Astrocyte (in vitro differentiated cells and primary cell): ENCODE data around the gene THOP1. TPM values are rescaled to one million over a fixed set of nuclear protein-coding genes. Genes with fewer than 3 reads are reported as not detected.

Experiments used
- DNase-seq: peaks from one replicate; pipeline ENCODE4 v3.0.0-alpha.2; 2010; ENCODE audit warnings: low read depth
- FAIRE-seq: peaks from 2 replicates; lab custom pipeline; 2011; peaks lifted over from hg19 to GRCh38; lab: Jason Lieb, UNC
- H2AFZ ChIP-seq: 2 replicates; pipeline ENCODE4 v1.6.0; 2012; ENCODE audit warnings: low read depth, low read length, inconsistent platforms
- H3K27ac ChIP-seq: 2 replicates; pipeline ENCODE4 v1.5.1; 2011; ENCODE audit warnings: low read depth, low read length, inconsistent platforms
- H3K27me3 ChIP-seq: 2 replicates; pipeline ENCODE4 v1.6.0; 2011; ENCODE audit warnings: low read length, inconsistent platforms; ENCODE audit not compliant: insufficient read depth
- H3K36me3 ChIP-seq: 2 replicates; pipeline ENCODE4 v1.5.1; 2011; ENCODE audit warnings: low read length, inconsistent platforms; ENCODE audit not compliant: insufficient read depth
- H3K4me1 ChIP-seq: 2 replicates; pipeline ENCODE4 v1.5.1; 2011; ENCODE audit warnings: low read length, inconsistent platforms; ENCODE audit not compliant: insufficient read depth
- H3K4me2 ChIP-seq: 2 replicates; pipeline ENCODE4 v1.6.0; 2012; ENCODE audit warnings: low read length, inconsistent platforms
- H3K4me3 ChIP-seq: 2 replicates; pipeline ENCODE4 v1.5.1; 2011; ENCODE audit warnings: low read depth, mild to moderate bottlenecking, low read length, inconsistent platforms; ENCODE audit not compliant: insufficient read depth
- H3K79me2 ChIP-seq: 2 replicates; pipeline ENCODE4 v1.6.0; 2012; ENCODE audit warnings: mild to moderate bottlenecking, low read length, inconsistent platforms; ENCODE audit not compliant: insufficient read depth
- H3K9ac ChIP-seq: 2 replicates; pipeline ENCODE4 v1.6.0; 2012; ENCODE audit warnings: mild to moderate bottlenecking, low read length, inconsistent platforms
- H3K9me3 ChIP-seq: 2 replicates; pipeline ENCODE4 v1.5.1; 2012; ENCODE audit warnings: low read depth, mild to moderate bottlenecking, low read length, inconsistent platforms; ENCODE audit not compliant: insufficient read depth
- H4K20me1 ChIP-seq: 2 replicates; pipeline ENCODE4 v1.6.0; 2012; ENCODE audit warnings: low read length, inconsistent platforms; ENCODE audit not compliant: insufficient read depth
- H3K27ac Mint-ChIP-seq: one replicate; pipeline ENCODE4 v1.8.0; 2021; ENCODE audit warnings: mild to moderate bottlenecking, mixed read lengths; ENCODE audit not compliant: unreplicated experiment
- H3K27me3 Mint-ChIP-seq: one replicate; pipeline ENCODE4 v1.8.0; 2021; ENCODE audit warnings: low read depth, mixed read lengths; ENCODE audit not compliant: unreplicated experiment
- H3K36me3 Mint-ChIP-seq: one replicate; pipeline ENCODE4 v1.8.0; 2021; ENCODE audit warnings: low read depth, mixed read lengths; ENCODE audit not compliant: unreplicated experiment
- H3K4me1 Mint-ChIP-seq: one replicate; pipeline ENCODE4 v1.8.0; 2021; ENCODE audit warnings: low read depth, mixed read lengths; ENCODE audit not compliant: unreplicated experiment
- H3K4me3 Mint-ChIP-seq: one replicate; pipeline ENCODE4 v1.8.0; 2021; ENCODE audit warnings: mild to moderate bottlenecking, moderate library complexity, mixed read lengths; ENCODE audit not compliant: unreplicated experiment
- H3K9me3 Mint-ChIP-seq: one replicate; pipeline ENCODE4 v1.8.0; 2021; ENCODE audit warnings: mild to moderate bottlenecking, mixed read lengths; ENCODE audit not compliant: unreplicated experiment
- EZH2 ChIP-seq: IDR thresholded peaks from 2 replicates; pipeline ENCODE4 v1.6.1; 2012; ENCODE audit warnings: mild to moderate bottlenecking, low read length, inconsistent platforms; ENCODE audit not compliant: insufficient read depth
- total RNA-seq: library from RNA; stranded (reverse); gene quantifications from 2 replicates; pipeline ENCODE4 v1.2.1, GENCODE V29; 2021
- TF ChIP-seq, protein P1 (sequence below): IDR thresholded peaks from 2 replicates; pipeline ENCODE4 v1.5.1; 2011; ENCODE audit warnings: low read depth, mild to moderate bottlenecking, inconsistent platforms, low read length, moderate library complexity; ENCODE audit not compliant: insufficient read depth

The THOP1 gene
- total RNA-seq, 1 donor from 2014 or later, result 73.4 TPM

DNA sequence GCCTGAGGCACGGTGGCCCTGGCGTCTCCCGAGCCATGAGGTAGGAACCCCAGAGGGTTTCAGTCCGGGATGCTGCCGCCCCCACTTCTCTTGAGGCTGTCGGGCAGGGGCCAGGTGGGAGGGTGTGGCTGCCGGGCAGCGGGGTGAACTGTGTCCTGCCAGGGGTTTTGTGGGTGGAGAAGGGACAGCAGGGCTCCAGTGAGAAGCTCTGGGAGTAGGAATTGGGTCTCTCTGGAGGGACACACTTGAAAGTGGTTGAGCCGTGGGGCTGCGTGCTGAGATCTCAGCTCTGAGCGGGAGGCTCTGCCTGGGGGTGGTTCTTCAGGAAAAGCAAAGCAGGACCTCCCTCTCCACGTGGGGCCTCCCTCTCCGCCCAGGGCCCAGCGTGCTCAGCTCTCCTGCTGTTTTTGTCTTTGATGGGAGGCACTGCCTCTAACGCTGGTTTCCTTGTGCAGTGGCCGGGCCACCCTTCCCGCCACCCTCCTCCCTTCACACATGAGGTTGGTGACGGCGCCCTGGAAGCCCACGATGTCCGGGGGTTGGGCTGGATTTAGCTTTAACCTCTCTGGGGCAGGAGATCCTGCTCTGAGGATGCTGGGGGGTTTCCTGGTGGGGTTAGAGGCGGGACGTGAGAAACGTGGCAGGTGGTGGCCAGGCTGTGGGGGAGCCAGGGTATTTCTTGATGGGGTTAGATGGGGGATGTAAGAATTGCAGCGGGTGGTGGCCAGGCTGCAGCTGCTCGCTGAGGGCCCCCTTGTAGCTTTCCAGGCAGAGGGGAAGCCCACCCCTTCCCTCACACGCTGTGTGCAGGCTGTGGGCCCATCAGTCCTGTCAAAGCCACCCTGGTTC lies 19.1 kb downstream of the THOP1 start:
- DNase-seq (no peak), FAIRE-seq (no peak)
- Histone ChIP-seq H4K20me1 (no peaks in the 10 kb centered on the region), H3K4me2 (no peak overlapping the region), H3K36me3 (peaks cover 4% of the 10 kb centered on the region), H3K4me3 (no peak overlapping the region), H2AFZ (no peak overlapping the region), H3K9ac (no peak overlapping the region), H3K27me3 (no peaks in the 10 kb centered on the region), H3K4me1 (no peaks in the 10 kb centered on the region), H3K9me3 (no peaks in the 10 kb centered on the region), H3K79me2 (no peaks in the 10 kb centered on the region), H3K27ac (no peak overlapping the region)
- no peaks in the 10 kb centered on the region for H3K4me1 Mint-ChIP-seq
- no peaks in the 10 kb centered on the region for H3K9me3 Mint-ChIP-seq
- TF ChIP-seq, protein P1, sequence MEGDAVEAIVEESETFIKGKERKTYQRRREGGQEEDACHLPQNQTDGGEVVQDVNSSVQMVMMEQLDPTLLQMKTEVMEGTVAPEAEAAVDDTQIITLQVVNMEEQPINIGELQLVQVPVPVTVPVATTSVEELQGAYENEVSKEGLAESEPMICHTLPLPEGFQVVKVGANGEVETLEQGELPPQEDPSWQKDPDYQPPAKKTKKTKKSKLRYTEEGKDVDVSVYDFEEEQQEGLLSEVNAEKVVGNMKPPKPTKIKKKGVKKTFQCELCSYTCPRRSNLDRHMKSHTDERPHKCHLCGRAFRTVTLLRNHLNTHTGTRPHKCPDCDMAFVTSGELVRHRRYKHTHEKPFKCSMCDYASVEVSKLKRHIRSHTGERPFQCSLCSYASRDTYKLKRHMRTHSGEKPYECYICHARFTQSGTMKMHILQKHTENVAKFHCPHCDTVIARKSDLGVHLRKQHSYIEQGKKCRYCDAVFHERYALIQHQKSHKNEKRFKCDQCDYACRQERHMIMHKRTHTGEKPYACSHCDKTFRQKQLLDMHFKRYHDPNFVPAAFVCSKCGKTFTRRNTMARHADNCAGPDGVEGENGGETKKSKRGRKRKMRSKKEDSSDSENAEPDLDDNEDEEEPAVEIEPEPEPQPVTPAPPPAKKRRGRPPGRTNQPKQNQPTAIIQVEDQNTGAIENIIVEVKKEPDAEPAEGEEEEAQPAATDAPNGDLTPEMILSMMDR, result no peak
- no peak for TF ChIP-seq EZH2
- H3K27ac Mint-ChIP-seq, result no peak overlapping the region
- no peaks in the 10 kb centered on the region for H3K27me3 Mint-ChIP-seq
- no peak overlapping the region for H3K4me3 Mint-ChIP-seq
- peaks cover 13% of the 10 kb centered on the region for H3K36me3 Mint-ChIP-seq

DNA sequence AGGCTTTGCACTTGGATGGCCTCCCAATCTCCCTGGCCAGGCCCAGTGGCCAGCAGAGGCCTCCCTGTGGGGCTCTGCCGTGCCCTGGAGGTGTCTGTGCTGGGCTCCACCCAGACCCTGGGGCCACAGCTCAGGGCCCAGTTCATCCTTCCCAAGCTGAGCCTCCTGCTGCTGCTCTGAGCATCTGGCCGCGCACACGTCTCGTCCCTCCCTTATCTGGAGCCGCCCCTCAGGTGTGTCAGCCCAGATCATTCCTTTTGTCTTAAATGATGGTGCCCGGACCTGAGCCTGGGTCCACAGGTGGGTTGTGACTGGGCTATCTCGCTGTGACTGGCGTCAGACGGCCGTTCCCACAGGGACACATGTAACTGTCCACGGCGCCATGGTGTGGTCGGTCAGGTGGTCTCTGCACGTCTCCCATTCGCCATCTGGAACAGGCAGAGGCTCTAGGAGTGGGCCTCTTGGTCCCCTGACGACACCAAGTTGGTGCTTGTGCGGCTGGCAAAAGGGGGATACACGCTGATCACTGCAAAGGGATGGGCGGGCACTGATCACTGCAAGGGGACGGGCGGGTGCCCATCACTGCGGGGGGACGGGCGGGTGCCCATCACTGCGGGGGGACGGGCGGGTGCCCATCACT lies 20.1 kb downstream of the THOP1 start:
- Histone ChIP-seq H3K4me2 (no peak overlapping the region), H4K20me1 (no peaks in the 10 kb centered on the region), H3K27ac (no peak overlapping the region), H3K27me3 (no peaks in the 10 kb centered on the region), H3K4me1 (no peaks in the 10 kb centered on the region), H3K4me3 (no peak overlapping the region), H3K9ac (no peak overlapping the region), H3K36me3 (peaks cover 4% of the 10 kb centered on the region), H2AFZ (no peak overlapping the region), H3K9me3 (no peaks in the 10 kb centered on the region), H3K79me2 (no peaks in the 10 kb centered on the region)
- Mint-ChIP-seq H3K4me3 (no peak overlapping the region), H3K4me1 (no peaks in the 10 kb centered on the region), H3K9me3 (no peaks in the 10 kb centered on the region), H3K27me3 (no peaks in the 10 kb centered on the region), H3K36me3 (peaks cover 13% of the 10 kb centered on the region), H3K27ac (no peak overlapping the region)
- FAIRE-seq, result no peak
- DNase-seq, result no peak
- TF ChIP-seq EZH2, result no peak
- TF ChIP-seq, protein P1, result no peak
